CD4-positive, alpha-beta T cell treated with Interleukin-12 subunit alpha and Interleukin-12 subunit beta, for 1 hour (primary cell): ENCODE results near the gene ZNF519.
A peak's percentile ranks its signal among the peaks of the same experiment; 100 is the strongest.

Experiments used
- DNase-seq: peaks from one replicate; pipeline ENCODE4 v3.0.0-alpha.2; 2020

The ZNF519 gene

GRCh38 chr18:14092625-14093306 is 39.5 kb downstream of the ZNF519 start:
- DNase-seq: no peak

- no peak for DNase-seq
Observed at GRCh38 chr18:14089781-14090180, 42.5 kb downstream of the ZNF519 start.

- DNase-seq: no peak
Observed at GRCh38 chr18:14089191-14089590, 43.0 kb downstream of the ZNF519 start.

- DNase-seq: peak; percentile 5
Observed at GRCh38 chr18:14086458-14087231, 45.6 kb downstream of the ZNF519 start.

GRCh38 chr18:14085770-14086457 is 46.3 kb downstream of the ZNF519 start:
- no peak for DNase-seq

- DNase-seq: no peak
Observed at GRCh38 chr18:14075196-14075595, 57.0 kb downstream of the ZNF519 start.

- DNase-seq: no peak
Observed at GRCh38 chr18:14074187-14074586, 58.0 kb downstream of the ZNF519 start.

GRCh38 chr18:14053661-14054060 is 78.6 kb downstream of the ZNF519 start:
- no peak for DNase-seq
